GM12892 (cell line): ENCODE measurements around the gene CTNNA3.

Experiments used
- POLR2AphosphoS5 ChIP-seq: IDR thresholded peaks from 2 replicates; pipeline ENCODE4 v1.6.1; 2011; ENCODE audit warnings: low read depth, low read length, control low read depth
- TAF1 ChIP-seq: IDR thresholded peaks from 2 replicates; pipeline ENCODE4 v1.6.1; 2011; ENCODE audit warnings: low read depth, mild to moderate bottlenecking, control low read depth, low read length, borderline replicate concordance

DNA sequence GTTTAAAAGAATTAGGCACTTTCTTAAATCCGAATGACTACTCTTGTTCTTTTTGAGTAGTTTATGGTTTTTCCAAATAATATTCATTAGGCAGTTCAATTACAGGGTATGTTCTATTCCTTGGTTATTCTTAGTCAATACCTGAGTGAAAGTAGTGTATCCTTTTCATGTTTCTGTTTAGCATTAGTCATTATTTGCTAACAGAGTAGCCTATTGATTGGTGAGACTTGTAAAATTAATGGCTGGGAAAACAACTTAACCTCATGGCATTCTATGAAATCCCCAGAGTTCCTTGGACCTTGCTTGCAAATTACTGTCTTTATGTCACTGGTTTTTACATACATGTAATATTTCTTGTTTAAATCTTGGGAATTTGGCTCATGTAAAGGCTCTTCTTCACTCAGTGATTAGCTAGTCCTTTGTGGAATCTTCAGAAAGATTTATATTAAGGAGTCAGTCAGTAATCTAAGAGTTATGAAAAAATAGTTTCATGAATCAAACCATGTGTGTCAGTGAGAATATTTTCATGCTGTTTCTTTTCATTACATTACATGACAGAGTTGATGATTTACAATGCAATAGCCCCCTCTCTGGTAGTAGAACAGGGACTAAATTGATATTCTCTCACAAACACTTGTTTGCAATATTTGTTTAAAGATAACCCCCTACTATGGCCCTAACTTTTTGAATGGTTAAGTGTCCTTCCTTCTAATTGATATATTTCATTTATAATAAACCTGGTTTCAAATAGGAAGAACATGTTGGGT, 851.6 kb downstream of the CTNNA3 start:
- TF ChIP-seq TAF1 (no peak), POLR2AphosphoS5 (no peak)
